NB4 (cell line): ENCODE results near the gene PDIA4.

Source experiments
- CTCF ChIP-seq: IDR thresholded peaks from one replicate; pipeline ENCODE4 v1.5.1; 2012; ENCODE audit warnings: low read depth, low read length
- MYC ChIP-seq: IDR thresholded peaks from 2 replicates; pipeline ENCODE4 v1.6.1; 2011; ENCODE audit warnings: low read depth, low read length
- POLR2A ChIP-seq: IDR thresholded peaks from 2 replicates; pipeline ENCODE4 v1.6.1; 2011; ENCODE audit warnings: mild to moderate bottlenecking; ENCODE audit not compliant: insufficient read length; ENCODE audit errors: extremely low read depth
- TF ChIP-seq, protein P1 (sequence below): IDR thresholded peaks from 2 replicates; pipeline ENCODE4 v1.6.1; 2011; ENCODE audit warnings: low read depth, low read length

- TF ChIP-seq CTCF: no peak
- no peak for TF ChIP-seq POLR2A
- TF ChIP-seq, protein P1, sequence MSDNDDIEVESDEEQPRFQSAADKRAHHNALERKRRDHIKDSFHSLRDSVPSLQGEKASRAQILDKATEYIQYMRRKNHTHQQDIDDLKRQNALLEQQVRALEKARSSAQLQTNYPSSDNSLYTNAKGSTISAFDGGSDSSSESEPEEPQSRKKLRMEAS: no peak
- no peak for TF ChIP-seq MYC
These were observed 17.9 kb downstream of the PDIA4 start for GRCh38 chr7:149010451-149010850.
